GM18505 (cell line): ENCODE measurements around the gene GP1BB.
"Not testable (repeated sequence)": the region's sequence is repeated elsewhere in the genome, so short reads cannot be mapped to it uniquely, and the experiment has no call there.

Source experiments
- ATAC-seq: cut with Tn5 transposase; IDR thresholded peaks from one replicate; pipeline ENCODE4 v1.9.1; 2021; ENCODE audit not compliant: unreplicated experiment
- POLR2A ChIP-seq: IDR thresholded peaks from 4 replicates; pipeline ENCODE4 v1.6.1; 2011; ENCODE audit warnings: borderline replicate concordance; ENCODE audit not compliant: insufficient read depth, insufficient read length; ENCODE audit errors: extremely low read depth

The GP1BB gene

DNA sequence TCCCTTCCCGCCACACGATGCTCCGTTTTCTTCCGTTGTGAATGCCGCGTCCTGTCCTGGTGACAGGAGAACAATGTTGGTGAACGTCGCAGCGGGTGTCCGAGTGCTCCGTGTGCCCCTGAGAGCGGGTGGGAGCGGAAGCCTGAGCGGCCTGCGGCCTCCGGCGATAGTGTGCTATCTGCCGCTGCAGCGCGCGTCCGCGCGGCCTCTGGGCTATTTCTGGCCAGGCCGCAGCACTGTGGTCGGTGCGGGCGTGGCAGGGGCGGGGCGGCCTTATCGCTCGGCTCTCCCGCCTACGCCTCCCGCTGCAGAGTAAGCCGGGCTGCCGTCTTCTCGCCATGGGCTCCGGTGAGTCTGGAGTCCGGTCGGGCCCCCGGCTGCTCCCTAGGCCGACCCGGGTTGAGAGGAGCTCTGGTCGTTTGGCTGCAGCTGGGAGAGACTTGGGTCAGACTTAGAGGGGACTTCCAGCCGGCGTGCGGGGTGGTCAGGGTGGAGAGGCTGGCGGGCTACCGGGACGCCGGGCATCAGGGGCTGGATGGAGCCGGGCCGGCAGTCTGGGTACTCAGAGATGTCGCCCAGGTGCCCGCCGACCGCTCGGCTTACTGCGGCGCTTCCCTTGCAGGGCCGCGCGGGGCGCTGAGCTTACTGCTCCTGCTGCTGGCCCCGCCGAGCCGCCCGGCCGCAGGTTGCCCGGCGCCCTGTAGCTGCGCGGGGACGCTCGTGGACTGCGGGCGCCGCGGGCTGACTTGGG is at the start of gene GP1BB:
Gene GP1BB (plus strand): TSS at position 308 of the 751 bp plus-strand sequence. CDS start 31 bp downstream, at position 339.
- TF ChIP-seq POLR2A = no peak
- no peak for ATAC-seq

DNA sequence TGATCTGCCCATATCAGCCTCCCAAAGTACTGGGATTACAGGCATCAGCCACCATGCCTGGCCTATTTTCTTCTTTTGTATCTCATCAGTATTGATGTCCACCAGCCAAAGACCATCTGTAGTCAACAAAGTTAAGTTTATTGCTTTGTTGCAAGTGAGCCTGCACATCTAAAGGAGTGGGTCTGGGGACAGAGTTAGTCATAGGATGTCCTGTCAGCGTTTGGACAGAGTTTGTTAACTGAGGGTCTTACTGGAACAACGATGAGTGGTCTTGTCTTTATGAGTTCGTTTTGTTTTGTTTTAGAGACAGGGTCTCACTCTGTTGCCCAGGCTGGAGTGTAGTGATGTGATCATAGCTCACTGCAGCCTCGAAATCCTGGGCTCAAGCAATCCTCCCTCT is 49.7 kb upstream of the GP1BB start:
- ATAC-seq = no peak
- no peak for TF ChIP-seq POLR2A

DNA sequence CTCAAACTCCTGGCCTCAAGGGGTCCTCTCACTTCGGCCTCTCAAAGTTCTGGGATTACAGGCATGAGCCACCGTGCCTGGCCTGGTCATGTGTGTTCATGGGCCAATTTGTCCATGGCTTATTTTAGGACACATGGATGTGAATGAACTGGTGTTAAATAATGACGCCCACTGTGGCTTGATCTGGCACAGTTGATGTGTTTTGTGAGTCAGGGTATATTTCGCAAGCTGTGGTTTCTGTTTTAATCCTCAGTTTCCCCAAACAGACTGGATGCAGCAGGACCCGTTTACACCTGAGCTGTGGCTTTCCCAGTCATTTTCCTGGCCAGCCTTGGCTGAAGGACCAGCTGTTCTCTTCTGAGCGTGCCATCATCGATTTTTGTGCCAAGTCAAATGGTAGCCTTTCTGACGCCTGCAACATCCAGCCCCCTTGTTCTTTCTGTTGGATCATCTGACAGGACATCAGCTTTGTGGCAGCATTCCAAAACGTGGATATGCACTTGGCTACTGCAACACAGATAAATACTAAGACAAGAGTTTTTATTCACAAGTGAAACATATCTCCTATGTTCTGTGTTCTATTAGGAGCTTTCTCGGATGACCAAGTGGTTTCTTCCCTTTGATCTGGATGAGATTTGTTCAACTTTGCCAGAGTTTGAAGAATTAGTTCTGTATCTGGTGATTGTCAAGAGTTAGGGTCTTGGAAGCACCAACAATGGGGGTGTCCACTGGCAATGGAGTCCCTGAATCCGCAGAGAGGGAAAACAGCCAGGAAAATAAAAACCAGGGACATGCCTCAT is 49.0 kb upstream of the GP1BB start:
- TF ChIP-seq POLR2A = no peak
- ATAC-seq = no peak

DNA sequence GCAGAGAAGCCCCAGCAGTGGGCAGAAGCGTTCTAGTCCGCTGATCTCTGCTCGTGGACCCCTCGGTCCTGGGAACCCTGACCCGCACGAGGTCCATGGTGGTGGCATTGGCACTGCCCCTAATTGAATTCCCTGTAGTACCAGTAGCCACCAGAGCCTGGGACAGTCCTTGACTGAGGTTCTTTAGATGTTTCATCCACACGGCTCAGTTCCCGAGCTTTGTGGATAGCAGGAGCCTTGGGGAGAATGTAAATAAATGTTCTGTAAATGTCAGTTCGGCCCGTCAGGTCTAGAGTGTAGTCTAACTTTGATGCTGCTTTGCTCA is 48.4 kb upstream of the GP1BB start:
- no peak for ATAC-seq
- no peak for TF ChIP-seq POLR2A

DNA sequence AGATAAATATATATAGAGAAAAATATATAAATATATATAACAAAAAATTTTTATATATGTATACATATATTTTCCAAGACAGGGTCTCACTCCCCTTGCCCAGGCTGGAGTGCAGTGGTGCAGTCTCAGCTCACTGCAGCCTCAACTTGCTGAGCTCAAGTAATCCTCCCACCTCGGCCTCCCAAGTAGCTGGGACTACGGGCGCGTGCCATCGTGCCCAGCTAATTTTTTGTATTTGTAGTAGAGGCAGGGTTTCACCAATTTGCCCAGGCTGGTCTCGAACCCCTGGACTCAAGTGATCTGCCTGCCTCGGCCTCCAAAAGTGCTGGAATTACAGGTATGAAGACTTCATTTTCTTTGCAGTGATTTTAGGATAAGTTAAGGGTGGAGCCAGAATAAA is 47.9 kb upstream of the GP1BB start:
- no peak for ATAC-seq
- no peak for TF ChIP-seq POLR2A

DNA sequence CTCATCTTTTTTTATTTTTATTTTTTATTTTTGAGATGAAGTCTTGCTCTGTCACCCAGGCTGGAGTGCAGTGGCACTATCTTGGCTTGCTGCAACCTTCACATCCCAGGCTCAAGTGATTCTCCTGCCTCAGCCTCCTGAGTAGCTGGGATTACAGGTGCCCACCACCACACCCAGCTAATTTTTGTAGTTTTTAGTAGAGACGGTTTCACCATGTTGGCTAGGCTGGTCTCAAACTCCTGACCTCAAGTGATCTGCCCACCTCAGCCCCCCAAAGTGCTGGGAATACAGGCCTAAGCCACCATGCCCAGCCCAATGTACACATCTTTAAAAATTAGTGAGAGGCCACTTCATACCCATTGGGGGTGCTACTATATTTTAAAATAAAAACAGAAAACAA is 46.9 kb upstream of the GP1BB start:
- not testable (repeated sequence) for ATAC-seq

DNA sequence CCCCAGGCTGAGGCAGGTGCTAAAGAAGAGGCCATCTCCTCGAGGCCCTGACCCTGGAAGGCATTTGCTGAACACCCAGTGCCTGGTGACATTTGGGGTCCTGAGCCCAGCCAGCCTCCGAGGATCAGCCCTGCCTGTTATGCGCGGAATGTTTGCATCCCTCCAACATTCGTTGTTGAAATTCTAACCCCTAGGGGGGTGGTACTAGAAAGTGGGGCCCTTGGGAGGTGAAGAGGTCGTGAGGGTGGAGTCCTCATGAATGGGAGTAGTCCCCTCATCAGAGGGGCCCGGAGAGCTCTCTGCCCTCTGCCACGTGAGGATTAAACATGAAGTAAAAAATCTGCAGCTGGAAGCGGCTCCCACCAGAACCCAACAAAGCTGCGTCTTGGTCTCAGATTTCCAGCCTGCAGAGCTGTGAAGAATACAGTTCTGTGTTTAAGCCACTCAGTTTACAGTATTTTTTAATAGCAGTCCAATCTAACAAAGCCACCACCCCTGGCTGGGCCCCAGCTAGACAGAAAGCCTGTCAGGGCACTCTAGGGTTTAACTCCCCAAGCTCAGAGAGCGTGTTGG is 44.3 kb upstream of the GP1BB start:
- ATAC-seq = no peak
- TF ChIP-seq POLR2A = no peak

DNA sequence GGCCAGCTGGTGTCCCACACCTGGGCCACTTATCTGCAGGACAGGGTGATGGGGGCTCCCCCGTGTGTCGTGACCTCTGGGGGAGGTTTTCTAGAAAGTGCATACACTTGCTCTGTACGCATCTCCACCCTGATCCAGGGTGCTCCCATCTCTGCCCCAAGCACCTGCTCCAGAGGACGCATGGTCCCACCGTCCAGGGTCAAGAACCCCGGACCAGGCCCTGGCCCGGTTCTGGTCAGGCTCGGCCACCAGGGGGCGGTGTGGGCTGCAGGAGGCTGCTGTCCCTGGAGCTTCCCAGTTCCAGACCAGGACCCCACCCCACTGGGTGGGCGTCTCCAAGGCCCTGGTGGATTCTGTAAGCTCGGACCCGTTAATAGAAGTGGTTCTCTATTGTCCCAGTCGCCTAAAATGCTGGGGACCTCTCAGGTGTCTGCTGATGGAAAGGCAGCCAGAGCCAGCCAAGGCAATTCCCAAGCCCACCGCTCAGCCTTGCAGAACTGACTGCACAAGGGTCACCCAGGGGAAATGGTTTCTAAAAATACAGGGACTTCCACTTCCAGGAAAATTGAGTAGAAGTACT is 43.7 kb upstream of the GP1BB start:
- ATAC-seq = no peak
- no peak for TF ChIP-seq POLR2A

DNA sequence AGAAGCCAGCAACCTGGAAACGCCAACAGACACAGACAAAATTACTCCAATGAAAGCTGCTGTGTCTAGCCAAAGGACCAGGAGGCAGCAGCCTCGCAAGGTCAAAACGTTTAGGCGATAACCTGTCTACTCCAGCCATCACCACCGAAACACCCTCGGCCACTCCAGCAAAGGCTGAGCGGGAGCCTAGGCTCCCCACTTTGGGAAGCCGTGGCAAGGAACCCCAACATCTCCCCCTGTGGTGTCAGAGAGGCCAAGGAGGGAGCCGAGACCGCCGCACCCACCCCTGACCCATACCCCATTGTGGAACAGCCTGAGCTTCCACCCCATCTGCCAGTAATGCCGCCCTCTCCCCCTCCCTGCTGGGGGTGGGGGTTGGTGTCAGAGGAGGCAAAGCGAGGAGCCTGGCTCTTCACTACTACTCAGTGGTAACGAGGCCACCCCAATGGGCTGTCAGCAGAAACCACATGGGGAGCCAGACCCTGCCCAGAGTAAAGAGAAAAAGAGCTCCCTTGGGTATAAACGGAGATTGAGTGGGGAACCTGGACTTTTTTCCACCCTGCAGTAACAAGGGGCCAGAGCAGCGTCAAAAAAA is 43.0 kb upstream of the GP1BB start:
- no peak for ATAC-seq
- no peak for TF ChIP-seq POLR2A

DNA sequence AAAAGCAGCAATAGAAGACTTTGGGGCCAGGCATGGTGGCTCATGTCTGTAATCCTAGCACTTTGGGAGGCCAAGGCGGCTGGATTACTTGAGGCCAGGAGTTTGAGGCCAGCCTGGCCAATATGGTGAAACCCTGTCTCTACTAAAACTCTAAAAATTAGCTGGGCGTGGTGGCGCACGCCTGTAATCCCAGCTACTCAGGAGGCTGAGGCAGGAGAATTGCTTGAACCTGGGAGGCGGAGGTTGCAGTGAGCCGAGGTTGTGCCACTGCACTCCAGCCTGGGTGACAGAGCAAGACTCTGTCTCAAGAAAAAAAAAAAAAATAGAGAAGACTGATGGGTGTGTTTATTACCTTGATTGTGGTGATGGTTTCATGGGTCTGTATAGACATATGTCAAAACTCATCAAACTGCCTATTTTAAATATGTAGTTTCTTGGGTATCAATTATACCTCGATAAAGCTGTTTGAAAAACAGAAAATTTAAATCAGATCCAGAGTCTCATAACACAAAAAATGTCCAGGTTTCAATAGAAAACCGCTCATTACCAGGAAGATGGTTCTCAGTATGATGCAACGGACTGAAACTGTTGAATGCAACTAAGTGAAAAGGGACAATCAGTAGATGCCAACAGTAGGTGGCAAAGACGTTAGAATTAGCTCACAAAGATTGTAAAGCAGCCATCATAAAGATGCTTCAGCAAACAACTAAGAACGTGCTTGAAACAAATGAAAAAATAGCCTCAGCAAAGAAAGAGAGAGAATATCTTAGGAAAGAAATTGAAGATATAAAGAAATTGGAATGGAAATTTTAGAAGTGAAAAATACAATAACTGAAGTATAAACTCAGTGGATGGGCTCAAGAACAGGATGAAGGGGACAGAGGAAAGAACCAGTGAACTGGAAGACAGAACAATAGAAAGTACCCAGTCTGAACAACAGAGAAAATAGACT is 42.2 kb upstream of the GP1BB start:
- ATAC-seq = no peak
- TF ChIP-seq POLR2A = no peak

DNA sequence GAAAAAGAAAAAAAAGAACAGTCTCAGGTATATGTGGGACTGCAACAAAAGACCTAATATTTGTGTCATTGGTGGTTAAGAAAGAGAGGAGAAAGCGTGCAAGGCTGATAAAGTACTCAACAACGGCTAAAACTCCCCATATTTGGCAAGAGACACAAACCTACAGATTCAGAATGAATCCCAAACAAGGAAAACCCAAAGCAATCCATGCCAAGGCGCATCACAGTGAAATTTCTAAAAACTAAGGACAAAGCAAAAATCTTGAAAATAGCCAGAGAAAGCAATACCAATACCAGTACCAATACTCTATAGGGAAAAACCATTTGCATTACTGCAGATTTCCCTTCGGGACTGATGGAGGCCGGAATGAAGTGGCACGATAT is 41.5 kb upstream of the GP1BB start:
- no peak for ATAC-seq
- TF ChIP-seq POLR2A = no peak

DNA sequence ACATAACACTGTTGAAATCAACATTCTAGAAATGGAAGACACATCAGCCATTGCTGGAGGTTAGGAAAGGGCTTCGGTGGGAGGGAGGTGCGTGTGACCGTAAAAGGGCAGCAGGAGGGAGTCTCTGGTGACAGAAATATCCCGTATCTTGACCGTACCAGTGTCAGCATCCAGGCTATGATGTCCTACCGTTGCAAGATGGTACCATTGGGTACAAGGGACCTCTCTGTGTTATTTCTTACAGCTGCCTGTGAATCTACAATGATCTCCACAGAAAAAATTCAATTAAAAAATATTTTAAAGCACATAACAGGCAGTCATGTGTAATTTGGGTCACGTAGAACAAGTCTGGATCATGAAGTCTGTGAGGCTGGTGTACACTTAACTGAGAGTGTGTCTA is 36.4 kb upstream of the GP1BB start:
- no peak for ATAC-seq
- TF ChIP-seq POLR2A = no peak
